Cortex of kidney (tissue), 1 donor: ENCODE data around the gene LCN6.

ENCODE experiments used
- DNase-seq: peaks from one replicate; lab custom pipeline; 2025; lab: John Stamatoyannopoulos, UW

Gene LCN6

DNA sequence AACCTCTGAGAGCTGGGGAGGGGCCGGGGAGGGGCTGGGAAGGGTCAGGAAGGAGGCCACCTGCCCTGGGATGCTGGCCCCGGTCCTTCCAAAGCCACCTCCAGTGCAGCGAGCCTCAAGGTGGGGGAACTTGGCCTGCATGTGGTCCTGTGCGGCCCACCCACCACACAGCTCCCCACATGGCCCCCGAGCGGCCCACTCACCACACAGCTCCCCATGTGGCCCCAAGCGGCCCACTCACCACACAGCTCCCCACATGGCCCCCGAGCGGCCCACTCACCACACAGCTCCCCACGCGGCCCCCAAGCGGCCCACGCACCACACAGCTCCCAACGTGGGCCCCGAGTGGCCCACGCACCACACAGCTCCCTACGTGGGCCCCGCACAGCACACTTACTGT, 3.6 kb downstream of the LCN6 start:
- DNase-seq = no peak

DNA sequence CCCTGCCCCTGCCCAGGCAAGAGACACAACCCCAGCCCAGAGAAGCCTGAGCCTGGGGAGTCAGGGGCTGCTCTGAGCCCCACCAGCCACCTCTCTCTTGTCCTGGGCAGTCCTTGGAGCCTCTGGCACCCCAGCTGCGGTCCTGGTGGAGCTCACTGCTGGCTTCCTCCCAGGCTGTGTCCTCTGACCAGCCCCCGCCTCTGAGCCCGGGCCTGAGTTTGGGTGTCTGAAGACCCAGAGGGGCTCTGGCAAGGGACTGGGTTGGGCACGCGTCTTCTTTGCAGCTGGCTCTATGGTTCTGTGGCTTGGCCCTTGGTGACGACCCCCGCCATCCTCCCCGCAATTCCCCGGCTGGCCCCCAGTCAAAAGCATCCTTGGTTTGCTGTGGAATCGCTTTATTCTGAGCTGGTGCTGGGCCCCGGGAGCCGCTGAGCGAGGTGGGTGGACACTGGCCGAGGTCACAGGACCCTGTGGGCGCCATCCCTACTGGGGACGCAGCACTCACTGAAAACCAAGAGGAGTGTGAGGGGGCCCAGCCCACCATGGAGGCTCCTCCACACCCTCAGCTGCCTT, 4.6 kb downstream of the LCN6 start:
- no peak for DNase-seq

DNA sequence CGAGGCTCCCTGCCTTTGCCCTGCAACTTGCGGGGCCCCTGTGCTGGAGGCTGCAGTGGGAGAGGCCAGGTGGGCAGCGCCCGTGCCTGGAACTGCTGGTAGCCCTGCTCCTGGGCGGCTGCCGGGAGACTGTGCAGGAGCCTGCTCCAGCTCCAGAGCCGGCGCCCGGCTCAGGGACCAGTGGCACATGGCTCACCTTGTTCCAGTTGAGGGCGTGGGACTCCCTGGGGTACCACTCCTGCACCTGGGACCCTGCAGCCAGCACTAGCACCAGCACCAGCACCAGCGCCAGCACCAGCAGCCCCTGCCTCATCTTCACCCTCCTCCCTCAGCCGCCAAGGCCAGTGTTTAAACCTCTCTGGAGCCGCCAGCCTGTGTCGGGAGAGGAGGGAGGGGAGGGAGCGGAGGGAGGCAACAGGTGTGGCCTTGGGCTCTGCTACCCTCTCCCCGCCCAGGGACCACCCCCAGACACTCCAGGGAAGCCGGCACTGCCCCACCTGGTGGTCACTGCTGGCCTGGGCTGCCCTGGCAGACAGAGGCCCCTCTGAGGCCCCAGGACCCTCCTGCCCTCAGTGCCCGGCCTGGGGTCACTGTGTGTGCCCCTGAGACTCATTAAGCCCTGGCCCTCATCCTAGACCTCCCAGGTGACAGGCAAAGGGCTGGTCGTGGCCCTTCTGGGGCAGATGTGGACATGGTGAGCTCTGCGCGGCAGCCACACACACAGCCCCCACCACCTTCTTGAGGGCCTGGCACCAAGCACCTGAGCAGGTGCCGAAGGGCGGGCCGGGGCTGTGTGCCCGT, 5.5 kb downstream of the LCN6 start, which contains the start of gene LCN10:
Gene LCN10, minus strand, starts transcription at position 350 of the 801 bp plus-strand sequence. Its CDS starts 37 bp downstream, at position 313.
- no peak for DNase-seq

DNA sequence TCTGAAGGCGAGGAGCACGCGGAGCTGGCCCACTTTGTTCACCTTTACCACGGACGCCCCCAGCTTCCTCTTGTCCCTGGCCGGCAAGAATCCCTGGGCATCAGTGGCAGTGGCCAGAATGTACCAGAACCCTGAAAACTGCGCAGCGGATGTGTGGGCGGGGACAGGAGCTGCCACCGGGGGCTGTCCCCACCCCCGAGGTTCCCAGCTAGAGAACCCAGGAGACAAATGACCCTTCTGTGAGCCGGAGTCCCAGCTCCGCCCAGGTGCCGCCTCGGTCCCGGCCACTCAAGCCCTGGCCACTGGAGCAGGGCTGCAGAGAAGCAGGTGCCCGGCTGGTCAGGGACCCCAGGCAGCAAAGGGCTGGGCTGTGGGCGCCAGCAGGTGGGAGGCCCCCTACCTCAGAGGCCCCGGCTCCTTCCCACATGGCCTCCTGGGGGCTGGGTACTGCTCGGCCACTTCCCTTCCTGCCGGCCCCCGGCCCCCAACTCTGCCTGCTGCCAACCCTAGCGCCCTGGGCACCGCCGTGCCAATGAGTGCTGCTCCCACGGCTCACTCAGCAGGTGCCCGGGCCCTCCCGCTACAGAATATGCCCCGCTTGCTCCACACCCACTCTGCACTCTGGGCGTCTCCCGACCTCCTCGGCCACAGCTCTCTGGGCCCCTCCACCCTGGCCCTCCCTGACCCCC, 6.3 kb downstream of the LCN6 start:
- no peak for DNase-seq

DNA sequence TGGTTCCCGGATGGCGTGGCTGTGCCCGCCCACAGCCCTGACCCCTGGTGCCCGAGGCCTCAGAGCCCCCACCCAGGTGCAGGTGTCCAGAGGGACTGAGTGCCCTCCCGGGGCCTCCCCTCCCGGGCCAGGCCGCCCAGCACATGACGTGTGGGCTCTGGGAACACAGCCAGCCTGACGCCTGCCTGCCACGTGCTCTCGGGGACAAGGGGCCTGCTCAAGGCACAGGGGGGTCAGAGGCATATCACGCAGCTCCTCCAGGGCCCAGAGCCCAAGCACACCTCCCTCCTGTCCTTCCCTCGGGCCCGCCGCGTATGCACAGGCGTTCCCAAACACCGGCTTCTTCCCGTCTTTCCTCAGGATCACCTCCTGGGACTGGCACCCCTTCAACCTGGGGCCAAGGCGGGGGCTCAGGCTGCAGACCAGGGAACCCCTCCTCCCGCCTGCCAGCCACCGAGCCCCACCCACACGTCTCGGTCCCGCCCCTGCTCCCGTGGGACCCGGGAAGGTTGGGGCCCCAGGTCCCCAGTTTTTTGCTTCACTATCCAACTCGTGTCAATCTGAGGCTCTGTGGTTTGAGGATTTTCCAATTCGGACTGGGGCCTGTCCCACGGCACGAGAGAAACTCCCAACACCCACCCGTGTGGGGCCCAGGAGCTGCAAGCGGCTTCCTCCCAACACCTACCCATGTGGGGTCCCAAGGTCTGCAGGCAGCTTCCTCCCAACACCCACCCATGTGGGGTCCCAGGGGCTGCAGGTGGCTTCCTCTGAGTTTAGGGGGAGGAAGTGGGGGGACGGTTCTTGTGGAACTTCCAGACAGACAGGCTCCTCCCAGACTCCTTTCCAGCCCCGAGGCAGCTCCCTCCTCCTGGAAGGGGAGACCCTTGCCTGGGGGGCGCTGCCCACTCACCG, 7.1 kb downstream of the LCN6 start:
- no peak for DNase-seq

DNA sequence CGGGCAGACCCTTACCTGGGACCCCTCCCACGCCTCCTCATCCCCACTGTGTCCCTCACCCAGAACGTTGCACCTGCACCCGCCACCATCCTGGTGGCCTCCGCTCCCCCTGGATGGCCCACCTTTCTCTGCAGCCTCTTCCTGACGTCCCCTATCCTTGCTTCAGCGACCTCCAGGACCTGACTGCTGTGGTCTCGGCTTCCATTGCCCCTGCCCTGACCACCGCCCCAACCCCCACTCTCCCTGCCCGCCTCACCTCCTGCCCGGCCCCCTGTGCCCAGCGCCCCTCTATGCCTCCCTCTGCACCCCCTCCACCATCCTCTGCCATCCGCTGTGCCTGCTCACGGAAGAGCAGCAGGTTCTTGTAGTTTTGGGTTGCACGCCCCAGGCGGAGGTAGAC, 7.8 kb downstream of the LCN6 start:
- no peak for DNase-seq

DNA sequence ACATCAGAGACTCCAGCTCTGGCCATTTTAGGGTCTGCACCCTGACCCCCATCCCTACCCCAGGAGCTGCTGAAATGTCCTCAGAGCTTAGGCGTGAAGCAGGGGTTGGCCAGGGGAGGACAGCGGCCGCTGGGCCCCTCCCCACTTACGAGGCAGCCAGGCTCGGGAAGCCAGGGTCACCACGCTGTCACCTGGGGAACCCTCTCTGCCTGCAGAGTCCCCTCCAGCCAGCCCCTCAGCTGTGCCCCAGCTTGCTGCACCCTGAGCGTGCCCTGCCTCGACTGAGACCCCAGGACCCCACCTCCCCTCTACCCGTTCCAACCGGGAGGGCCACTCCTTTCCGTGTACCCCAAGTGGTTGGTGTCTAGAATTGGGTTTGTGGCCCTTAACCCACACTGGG, 8.3 kb downstream of the LCN6 start:
- DNase-seq = no peak

DNA sequence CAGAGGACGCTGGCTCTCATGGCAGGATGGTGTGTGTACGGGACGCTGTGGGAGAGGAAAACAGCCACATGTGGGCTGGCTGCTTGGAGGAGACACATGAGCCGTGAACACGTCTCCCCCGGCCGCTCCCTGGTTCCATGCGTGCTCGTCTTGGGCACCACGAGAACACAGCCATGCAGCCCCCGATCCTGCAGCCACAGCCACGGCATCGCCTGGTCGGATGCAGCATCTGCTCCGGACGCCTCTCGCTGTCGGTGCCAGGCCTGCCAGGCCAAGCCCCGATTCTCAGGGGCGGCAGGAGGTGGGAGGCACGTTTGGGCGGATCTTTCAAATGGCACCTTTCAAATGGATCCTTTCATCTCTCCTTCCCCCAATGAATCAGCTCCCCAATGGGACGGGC, 8.8 kb downstream of the LCN6 start:
- no peak for DNase-seq

DNA sequence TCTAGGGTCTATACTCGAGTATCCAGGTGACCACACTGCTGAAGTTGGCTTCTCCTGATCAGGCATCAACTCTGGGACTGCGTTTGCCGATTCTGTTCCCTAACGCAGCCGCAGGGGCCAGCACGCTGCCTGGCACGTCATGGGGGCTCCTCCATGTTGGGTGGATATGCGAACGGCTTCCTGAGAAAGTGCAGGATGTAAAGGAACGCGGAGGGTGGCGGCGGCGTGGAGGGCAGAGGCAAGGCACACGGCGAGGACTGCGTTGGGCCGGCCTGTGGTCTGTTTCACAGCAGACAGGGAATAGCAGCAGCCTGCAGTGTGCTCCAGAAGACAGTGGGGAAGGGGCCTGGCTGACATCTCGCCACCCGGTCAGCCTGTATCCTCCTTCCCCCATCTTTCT, 9.4 kb downstream of the LCN6 start:
- DNase-seq = no peak

DNA sequence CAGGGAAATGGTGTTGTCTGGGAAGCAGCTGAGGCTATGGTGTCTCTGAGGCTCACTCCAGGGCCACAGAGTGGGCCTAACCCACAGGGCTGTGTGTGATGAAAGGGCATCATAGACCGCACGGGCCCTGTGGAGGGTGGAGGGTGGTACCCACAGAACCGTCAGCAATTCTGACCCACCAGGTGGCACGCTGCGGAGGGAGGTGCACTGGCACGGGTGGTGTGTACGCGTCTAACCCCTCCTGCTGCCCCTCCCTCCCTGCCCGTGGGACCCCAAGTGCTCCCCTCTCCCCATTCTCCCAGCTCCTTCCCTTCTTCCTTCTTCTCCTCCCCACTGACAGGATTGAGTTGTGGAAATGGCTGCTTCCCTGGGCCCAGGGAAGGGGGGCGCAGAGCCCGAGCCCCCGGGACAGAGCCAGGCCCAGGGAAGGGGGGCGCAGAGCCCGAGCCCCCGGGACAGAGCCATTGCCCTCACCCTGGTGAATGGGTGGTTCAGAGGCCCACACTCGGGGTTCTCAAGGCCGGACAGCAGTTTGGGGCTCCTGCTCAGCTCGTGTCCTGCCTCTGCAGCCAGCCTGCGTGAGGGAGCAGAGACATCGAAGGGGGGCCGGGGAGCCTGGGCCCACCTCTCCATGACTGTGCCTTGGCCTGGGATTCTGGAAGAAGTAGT, 12.4 kb downstream of the LCN6 start:
- no peak for DNase-seq

DNA sequence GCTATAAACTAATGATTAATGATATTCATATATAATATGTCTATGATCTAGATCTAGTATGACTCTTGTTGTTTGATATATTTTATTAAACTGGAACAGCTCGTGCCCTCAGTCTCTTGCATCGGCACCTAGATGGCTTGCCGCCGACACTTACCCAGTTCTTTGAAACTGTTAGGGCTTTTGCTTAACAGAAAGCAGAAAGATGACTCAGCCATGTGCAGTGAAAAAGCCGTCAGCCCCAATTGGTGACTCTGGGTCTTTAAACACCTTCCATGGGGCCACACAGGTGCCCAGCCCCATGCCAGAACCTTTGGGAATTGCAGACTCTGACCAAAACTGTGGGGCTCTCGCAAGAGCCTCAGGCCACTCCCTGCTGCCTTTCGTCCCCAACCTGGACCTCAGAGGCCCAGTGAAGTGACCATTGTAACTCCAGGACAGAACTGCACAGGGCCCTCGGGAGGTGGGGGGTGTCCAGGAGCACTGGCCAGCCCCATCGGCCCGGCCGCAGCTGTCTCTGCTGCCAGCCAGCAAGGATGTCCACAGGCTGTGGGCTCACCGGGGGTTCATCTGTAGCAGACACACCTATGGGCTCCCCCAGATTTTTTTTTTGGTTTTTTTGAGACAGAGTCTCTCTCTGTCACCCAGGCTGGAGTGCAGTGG, 13.4 kb downstream of the LCN6 start:
- DNase-seq = no peak

DNA sequence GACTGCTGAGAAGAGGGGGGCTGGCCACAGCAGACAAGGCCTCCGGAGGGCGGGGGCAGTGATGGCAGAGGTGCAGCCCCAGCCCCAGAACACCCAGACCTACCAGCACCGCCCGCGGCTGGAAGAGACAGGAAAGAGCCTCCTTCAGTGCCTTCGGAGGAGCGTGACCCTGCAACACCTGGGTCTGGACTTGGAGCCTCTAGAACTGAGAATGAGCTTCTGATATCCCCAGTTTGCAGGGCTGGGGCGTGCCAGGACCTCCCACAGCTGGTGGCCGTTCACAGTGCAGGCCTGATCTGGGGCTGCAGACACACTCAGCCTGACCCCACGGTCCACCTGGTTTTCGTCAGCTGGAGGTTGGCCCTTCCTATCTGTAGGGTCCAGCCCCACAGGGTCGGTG, 14.7 kb downstream of the LCN6 start:
- no peak for DNase-seq

DNA sequence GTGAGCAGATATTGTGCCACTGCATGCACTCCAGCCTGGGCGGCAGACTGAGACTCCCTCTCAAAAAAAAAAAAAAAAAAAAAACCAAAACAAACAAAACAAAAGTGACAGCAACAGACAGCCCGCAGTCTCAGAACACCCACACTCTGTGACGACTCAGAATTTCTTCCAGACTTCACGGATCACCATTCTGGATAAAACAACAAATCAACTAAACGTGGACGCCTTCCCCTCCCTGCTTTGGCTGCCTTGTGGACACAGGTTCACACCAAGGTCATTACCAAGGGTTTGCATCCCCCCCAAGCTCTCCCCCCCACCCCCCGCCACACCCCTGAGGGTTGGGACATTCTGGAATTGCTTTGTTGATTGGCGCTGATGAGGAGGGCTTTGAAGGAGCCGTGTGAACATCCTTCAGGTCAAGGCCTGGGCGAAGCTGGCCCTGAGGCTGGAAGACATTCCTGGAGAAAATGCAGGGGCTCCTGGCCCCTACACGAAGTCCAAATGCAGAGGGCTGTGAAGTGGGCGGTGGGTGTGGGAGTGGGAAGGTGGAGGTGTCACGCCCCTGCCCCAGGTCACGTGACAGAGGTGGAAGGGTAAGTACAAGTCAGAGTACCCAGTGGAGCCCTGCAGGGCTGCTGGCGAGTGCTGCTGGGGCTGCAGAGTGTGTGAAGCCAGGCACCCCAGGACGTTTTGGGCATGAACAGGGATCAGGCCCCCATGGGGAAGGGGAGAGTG, 15.7 kb downstream of the LCN6 start:
- no peak for DNase-seq

DNA sequence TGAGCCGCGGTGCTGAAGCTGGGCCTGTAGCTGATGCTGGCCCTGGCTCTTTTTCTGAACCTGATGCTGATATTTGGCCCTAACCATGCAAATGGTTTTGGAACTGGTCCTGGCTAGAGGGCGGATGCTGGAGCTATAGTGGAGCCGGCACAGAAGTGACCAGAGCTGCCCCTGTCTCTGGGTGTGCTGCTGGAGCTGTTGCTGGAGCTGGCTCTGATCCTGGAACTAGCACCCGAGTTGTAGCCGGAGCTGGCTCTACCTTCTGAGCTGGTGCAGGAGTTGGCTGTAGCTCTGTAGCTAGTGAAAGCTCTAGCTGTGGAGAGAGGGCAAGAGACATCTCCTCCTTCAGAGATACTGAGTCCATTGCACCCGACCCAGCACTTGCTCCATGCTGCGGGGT, 18.4 kb downstream of the LCN6 start:
- no peak for DNase-seq

DNA sequence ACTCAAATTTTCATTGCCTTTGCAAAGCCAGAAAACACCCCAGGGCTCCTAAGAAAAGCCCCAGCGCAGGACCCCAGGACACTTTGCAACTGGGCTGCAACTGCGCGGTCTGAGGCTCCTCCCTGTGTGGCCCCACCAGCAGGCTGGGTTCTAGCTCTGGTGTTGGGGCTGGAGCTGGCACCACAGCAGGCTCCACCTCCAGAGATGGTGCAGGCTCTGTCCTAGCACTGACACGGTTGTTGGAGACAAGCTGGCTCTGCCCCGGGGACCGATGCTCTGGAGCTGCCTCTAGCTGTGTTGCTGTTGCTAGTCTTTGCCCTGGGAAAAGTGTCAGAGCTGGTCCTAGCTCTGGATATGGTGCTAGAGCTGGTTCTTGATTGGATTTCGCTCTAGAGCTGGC, 19.2 kb downstream of the LCN6 start:
- DNase-seq = no peak

DNA sequence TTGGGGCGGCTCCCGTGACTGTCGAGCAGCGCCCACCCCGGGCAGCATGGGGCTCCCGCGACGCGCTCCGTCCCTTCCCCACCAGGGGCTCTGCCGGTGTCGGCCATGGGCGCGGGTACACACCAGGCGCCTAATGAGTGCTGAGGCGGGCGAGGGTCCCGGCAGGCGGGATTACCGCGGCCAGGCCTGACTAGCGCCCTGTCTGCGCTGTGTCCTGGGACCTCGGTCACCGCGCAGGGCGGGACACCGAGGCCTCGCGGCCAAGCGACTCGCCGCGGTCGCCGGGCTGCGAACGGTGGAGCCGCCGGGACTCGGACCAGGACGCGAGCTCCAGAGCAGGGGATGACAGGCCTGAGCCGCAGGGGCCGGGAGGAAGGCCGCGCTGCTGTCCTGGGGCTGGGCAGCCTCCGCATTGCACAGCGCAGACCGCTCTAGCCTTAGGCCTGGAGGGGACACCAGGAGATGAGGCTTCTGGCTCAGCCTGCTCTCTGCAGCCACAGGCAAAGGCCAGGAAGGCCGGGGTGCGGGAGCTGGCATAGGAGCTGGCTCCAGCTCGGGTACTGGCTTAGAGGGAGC, 19.7 kb downstream of the LCN6 start:
- no peak for DNase-seq

DNA sequence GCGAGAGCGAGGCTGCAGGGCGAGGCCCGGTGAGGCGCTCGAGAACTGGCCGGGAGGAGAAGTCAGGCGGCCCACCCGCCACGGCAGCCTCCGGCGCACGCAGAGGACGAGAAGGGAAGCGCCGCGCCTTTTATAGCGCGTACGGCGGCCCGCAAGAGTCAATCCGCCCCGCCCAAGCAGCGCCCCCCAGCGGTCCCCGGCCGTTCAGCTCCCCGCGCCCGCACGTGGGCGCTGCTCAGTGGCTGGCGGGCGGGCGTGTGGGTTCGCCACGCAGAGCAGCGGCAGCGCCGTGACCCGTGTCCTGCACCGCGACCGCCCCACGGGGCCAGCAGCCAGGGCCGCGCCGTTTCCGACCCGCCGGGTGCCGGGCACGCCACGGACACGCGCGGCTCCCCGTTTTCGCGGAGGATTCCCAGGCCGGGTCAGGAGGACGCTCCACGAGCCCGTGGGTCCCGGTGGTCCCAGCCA, 20.2 kb downstream of the LCN6 start:
- DNase-seq = no peak

DNA sequence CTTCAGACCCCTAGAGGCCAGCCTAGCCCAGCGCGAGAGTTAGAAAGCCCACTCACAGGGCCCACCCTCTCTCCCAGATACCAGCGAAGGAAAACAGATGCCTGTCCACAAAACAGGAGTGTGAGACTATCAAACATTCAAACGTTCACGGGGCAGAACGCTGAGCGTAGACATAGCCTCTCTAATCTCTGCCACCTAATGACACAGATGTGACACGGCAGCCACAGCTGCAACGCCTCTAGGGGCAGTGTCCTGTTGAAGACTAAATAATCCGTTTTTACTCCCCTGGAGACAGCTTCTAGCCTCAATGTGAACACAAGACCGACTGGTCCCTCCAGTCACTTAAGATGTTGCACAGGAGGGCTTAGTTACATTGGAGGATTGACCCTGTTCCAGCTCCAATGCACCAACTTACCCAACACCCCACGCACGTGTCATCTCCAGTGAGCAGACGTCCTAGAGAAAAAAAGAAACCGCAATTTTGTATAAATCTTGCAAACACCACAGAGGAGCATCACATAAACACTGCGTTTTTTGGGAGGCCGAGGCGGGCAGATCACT, 21.6 kb downstream of the LCN6 start:
- no peak for DNase-seq

DNA sequence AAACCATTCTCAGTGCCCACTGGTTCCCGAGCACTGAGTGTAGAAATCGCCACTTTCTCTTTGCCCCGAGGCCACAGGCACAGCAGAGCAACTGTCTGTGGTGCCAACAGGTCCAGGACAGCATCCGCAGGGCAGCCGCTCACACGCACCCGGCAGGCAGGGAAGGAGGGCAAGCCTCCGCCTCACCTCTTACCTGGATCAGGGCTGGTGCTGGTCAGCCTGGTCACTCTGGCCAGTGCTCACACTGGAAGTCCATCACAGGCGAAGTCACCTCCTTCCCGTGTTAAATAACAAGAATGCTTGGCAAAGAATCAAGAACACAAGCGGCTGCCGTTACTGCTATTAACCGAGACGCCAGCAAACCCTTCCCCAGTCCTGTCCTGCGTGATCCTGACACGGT, 22.2 kb downstream of the LCN6 start:
- DNase-seq = no peak

DNA sequence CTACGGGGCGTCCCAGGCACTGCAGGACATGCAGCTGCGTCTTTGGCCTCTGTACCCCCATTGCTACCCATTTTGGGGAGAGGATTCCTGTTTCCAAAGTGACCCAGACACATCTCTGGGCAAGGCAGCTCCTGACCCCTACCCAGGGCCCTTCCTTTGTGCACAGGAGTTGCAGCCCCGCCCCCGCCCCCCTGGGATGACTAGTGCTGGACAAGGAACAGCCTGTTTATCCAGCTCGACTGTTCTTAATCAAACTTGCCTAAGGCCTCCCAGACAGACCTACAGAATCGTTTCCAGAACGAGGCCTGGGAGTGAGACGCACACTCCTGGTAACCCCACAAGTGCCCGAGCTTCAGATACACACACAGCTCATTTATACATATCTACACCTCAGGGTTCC, 22.7 kb downstream of the LCN6 start:
- no peak for DNase-seq
